OCI-LY1 (cell line): ENCODE results near the gene OR5AL1.
A peak's percentile ranks its signal among the peaks of the same experiment; 100 is the strongest.
"Not testable (repeated sequence)": the region's sequence is repeated elsewhere in the genome, so short reads cannot be mapped to it uniquely, and the experiment has no call there.

ENCODE experiments used
- H2AFZ ChIP-seq: fragments of 200-600 bp; sonication (generic), shearing (Covaris generic); 2 replicates; pipeline ENCODE4 v1.6.0; 2014; ENCODE audit warnings: antibody characterized with exemption, mild to moderate bottlenecking, low read length
- H3F3A ChIP-seq: fragments of 200-600 bp; sonication (generic), shearing (Covaris generic); 2 replicates; pipeline ENCODE4 v1.6.0; 2014; ENCODE audit warnings: mild to moderate bottlenecking, antibody characterized with exemption, low read length, moderate library complexity; ENCODE audit not compliant: insufficient read depth
- H3K27ac ChIP-seq: fragments of 200-600 bp; sonication (generic); 2 replicates; pipeline ENCODE4 v1.5.1; 2014; ENCODE audit warnings: low read length, mixed run types, mild to moderate bottlenecking, low read depth; ENCODE audit not compliant: poor library complexity, severe bottlenecking
- H3K27me3 ChIP-seq: fragments of 200-600 bp; sonication (generic); 2 replicates; pipeline ENCODE4 v1.6.0; 2014; ENCODE audit warnings: antibody characterized with exemption, mild to moderate bottlenecking, low read length, moderate library complexity; ENCODE audit not compliant: insufficient read depth
- H3K36me3 ChIP-seq: fragments of 200-600 bp; sonication (generic); 2 replicates; pipeline ENCODE4 v1.6.1; 2014; ENCODE audit warnings: mild to moderate bottlenecking, antibody characterized with exemption, low read length, moderate library complexity, mixed read lengths; ENCODE audit not compliant: insufficient read depth
- H3K4me1 ChIP-seq: fragments of 200-600 bp; sonication (generic); 2 replicates; pipeline ENCODE4 v1.5.1; 2014; ENCODE audit warnings: mild to moderate bottlenecking, low read length, moderate library complexity; ENCODE audit not compliant: insufficient read depth, severe bottlenecking
- H3K4me2 ChIP-seq: fragments of 200-600 bp; sonication (generic), shearing (Covaris generic); 2 replicates; pipeline ENCODE4 v1.6.1; 2014; ENCODE audit warnings: low read length
- H3K4me3 ChIP-seq: fragments of 200-600 bp; sonication (generic); 2 replicates; pipeline ENCODE4 v1.5.1; 2014; ENCODE audit warnings: low read length, low read depth, mild to moderate bottlenecking, mixed read lengths; ENCODE audit not compliant: poor library complexity, severe bottlenecking
- H3K79me2 ChIP-seq: fragments of 200-600 bp; shearing (Covaris generic); 2 replicates; pipeline ENCODE4 v1.6.1; 2016; ENCODE audit warnings: mixed run types, low read length, mixed read lengths; ENCODE audit not compliant: insufficient read depth
- H3K9ac ChIP-seq: fragments of 200-600 bp; sonication (generic), shearing (Covaris generic); 2 replicates; pipeline ENCODE4 v1.6.1; 2014; ENCODE audit warnings: mild to moderate bottlenecking, low read length, mixed read lengths
- H3K9me2 ChIP-seq: fragments of 200-600 bp; sonication (generic), shearing (Covaris generic); 2 replicates; pipeline ENCODE4 v1.6.1; 2014; ENCODE audit warnings: low read depth, mild to moderate bottlenecking, low read length, mixed read lengths
- H3K9me3 ChIP-seq: fragments of 200-600 bp; shearing (Covaris generic); 2 replicates; pipeline ENCODE4 v1.6.1; 2014; ENCODE audit warnings: low read length, mixed read lengths
- H4K20me1 ChIP-seq: fragments of 200-600 bp; sonication (generic), shearing (Covaris generic); 2 replicates; pipeline ENCODE4 v1.6.0; 2016; ENCODE audit warnings: mild to moderate bottlenecking, low read length; ENCODE audit not compliant: insufficient read depth
- EZH2 ChIP-seq: fragments of 200-600 bp; sonication (generic), shearing (Covaris generic); IDR thresholded peaks from 2 replicates; pipeline ENCODE4 v1.8.0; 2017; ENCODE audit warnings: borderline replicate concordance, mixed run types, mild to moderate bottlenecking, antibody characterized with exemption, low read length, moderate library complexity, mixed read lengths
- TF ChIP-seq, protein P1 (sequence below): fragments of 200-600 bp; sonication (generic), shearing (Covaris generic); IDR thresholded peaks from 2 replicates; pipeline ENCODE4 v1.5.1; 2017; ENCODE audit warnings: mild to moderate bottlenecking, antibody characterized with exemption, low read length, moderate library complexity, mixed read lengths

OR5AL1 gene

DNA sequence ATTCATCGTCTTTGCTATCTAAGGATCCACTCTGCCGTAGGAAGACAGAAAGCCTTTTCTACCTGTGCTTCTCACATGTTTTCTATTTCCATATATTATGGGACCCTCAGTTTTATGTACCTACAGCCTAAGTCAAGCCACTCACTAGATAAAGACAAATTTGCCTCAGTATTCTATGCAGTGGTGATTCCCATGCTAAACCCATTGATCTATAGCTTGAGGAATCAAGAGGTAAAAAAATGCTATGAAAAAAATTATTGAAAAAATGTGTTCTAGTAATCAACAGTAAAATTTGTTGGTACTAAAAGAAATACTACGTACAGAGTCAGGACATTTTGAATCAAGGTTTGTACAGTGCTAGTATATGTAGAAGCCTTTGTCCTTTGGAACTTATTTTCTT, 18.1 kb upstream of the OR5AL1 start:
- no peak for TF ChIP-seq EZH2
- TF ChIP-seq, protein P1, sequence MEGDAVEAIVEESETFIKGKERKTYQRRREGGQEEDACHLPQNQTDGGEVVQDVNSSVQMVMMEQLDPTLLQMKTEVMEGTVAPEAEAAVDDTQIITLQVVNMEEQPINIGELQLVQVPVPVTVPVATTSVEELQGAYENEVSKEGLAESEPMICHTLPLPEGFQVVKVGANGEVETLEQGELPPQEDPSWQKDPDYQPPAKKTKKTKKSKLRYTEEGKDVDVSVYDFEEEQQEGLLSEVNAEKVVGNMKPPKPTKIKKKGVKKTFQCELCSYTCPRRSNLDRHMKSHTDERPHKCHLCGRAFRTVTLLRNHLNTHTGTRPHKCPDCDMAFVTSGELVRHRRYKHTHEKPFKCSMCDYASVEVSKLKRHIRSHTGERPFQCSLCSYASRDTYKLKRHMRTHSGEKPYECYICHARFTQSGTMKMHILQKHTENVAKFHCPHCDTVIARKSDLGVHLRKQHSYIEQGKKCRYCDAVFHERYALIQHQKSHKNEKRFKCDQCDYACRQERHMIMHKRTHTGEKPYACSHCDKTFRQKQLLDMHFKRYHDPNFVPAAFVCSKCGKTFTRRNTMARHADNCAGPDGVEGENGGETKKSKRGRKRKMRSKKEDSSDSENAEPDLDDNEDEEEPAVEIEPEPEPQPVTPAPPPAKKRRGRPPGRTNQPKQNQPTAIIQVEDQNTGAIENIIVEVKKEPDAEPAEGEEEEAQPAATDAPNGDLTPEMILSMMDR = no peak
- H3K9me3 ChIP-seq = no peaks in the 10 kb centered on the region
- H3K9ac ChIP-seq = no peak overlapping the region
- H3K4me3 ChIP-seq = no peak overlapping the region
- H2AFZ ChIP-seq = no peak overlapping the region
- H3F3A ChIP-seq = no peaks in the 10 kb centered on the region
- no peak overlapping the region for H3K27ac ChIP-seq
- no peaks in the 10 kb centered on the region for H3K79me2 ChIP-seq
- H4K20me1 ChIP-seq = no peaks in the 10 kb centered on the region
- H3K36me3 ChIP-seq = no peaks in the 10 kb centered on the region
- H3K9me2 ChIP-seq = no peaks in the 10 kb centered on the region
- no peak overlapping the region for H3K4me2 ChIP-seq
- no peaks in the 10 kb centered on the region for H3K27me3 ChIP-seq
- H3K4me1 ChIP-seq = no peaks in the 10 kb centered on the region

DNA sequence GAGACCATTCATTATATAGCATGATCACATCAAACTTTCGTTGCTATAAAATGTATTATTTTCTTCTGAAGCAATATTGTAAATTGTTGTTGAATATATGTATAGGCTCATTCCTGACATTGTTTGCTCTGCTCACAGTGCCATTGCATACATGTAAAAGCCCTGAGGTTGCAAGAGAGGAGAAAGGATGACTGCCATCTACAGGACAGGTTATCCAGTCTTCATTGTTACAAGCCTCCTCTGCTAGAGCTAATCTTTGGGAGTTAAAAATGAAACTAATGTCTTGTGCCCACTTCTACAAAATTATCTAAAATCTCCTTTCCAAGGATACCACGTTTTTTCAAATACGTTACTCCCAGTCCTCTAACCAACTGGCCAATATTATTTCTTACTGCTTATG, 16.4 kb upstream of the OR5AL1 start:
- Histone ChIP-seq H3F3A (no peaks in the 10 kb centered on the region), H2AFZ (no peak overlapping the region), H3K9me3 (no peaks in the 10 kb centered on the region)

DNA sequence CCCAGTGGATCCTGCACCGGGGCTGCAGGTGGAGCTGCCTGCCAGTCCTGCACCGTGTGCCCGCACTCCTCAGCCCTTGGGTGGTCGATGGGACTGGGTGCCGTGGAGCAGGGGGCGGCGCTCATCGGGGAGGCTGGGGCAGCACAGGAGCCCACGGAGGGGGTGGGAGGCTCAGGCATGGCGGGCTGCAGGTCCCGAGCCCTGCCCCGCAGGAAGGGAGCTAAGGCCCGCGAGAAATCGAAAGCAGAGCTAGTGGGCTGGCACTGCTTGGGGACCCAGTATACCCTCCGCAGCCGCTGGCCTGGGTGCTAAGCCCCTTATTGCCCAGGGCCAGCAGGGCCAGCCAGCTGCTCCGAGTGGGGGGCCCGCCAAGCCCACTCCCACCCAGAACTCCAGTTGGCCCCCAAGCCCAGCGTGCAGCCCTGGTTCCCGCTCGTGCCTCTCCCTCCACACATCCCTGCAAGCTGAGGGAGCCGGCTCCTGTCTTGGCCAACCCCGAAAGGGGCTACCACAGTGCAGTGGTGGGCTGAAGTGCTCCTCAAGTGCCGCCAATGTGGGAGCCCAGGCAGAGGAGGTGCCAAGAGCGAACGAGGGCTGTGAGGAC, 10.5 kb upstream of the OR5AL1 start:
- H3K4me1 ChIP-seq, H3F3A ChIP-seq, H3K79me2 ChIP-seq, H3K4me3 ChIP-seq, H3K27ac ChIP-seq, H3K36me3 ChIP-seq, H3K4me2 ChIP-seq, H3K9ac ChIP-seq, H3K9me3 ChIP-seq, H4K20me1 ChIP-seq, H3K9me2 ChIP-seq, H2AFZ ChIP-seq, H3K27me3 ChIP-seq: not testable (repeated sequence)

More for the DNA sequence above, 16.4 kb upstream of the OR5AL1 start:
- no peak overlapping the region for H3K27ac ChIP-seq
- no peak overlapping the region for H3K9ac ChIP-seq
- no peak overlapping the region for H3K4me3 ChIP-seq
- no peaks in the 10 kb centered on the region for H3K9me2 ChIP-seq
- no peaks in the 10 kb centered on the region for H3K36me3 ChIP-seq
- H3K79me2 ChIP-seq = no peaks in the 10 kb centered on the region
- H4K20me1 ChIP-seq = no peaks in the 10 kb centered on the region
- H3K4me1 ChIP-seq = no peaks in the 10 kb centered on the region
- H3K4me2 ChIP-seq = no peak overlapping the region
- no peak for TF ChIP-seq EZH2
- TF ChIP-seq, protein P1 = 0 out of 2 replicates have a peak, but pooled peaks have one; percentile 20
- H3K27me3 ChIP-seq = no peaks in the 10 kb centered on the region

DNA sequence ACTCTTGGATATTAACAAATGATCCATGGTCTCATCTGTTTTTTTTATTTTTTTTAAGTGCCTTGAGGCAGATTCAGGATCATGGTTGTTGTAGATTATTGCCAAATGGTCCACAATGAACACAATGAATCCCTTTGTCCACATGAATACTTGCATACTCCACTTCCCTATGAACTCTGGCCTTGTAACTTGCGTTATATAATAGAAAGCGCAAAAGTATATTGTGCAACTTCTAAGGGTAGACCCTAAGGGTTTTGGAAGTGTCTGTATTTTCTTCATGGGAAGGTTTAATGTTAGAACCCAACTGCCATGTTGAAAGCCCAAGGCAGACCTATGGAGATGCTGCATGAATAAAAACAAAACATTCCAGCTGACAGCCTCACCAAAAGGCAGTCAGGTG, 8.1 kb upstream of the OR5AL1 start:
- H3K27ac ChIP-seq = no peak overlapping the region
- H3K4me1 ChIP-seq = no peaks in the 10 kb centered on the region
- no peaks in the 10 kb centered on the region for H3F3A ChIP-seq
- no peaks in the 10 kb centered on the region for H3K79me2 ChIP-seq
- H4K20me1 ChIP-seq = no peaks in the 10 kb centered on the region
- H3K4me2 ChIP-seq = no peak overlapping the region
- H3K27me3 ChIP-seq = no peaks in the 10 kb centered on the region
- TF ChIP-seq, protein P1 = no peak
- no peak for TF ChIP-seq EZH2
- no peaks in the 10 kb centered on the region for H3K9me3 ChIP-seq
- H2AFZ ChIP-seq = no peak overlapping the region
- H3K9ac ChIP-seq = no peak overlapping the region
- no peaks in the 10 kb centered on the region for H3K9me2 ChIP-seq
- no peaks in the 10 kb centered on the region for H3K36me3 ChIP-seq
- no peak overlapping the region for H3K4me3 ChIP-seq
